Measurements from ENCODE around the gene PSG11. TPM values are rescaled to one million over a fixed set of nuclear protein-coding genes. Genes with fewer than 3 reads are reported as not detected.

The PSG11 gene
- polyA plus RNA-seq, 3 donors from 2014 or later: not detected

Other genes with a start within 250 kb of the PSG11 start
- gene PSG1, start 146.8 kb downstream of the PSG11 start, polyA plus RNA-seq: not detected
- not detected for gene PSG6, start 108.6 kb downstream of the PSG11 start, polyA plus RNA-seq
- gene PSG7, start 89.3 kb downstream of the PSG11 start, polyA plus RNA-seq: not detected
- not detected for gene PSG2, start 56.2 kb upstream of the PSG11 start, polyA plus RNA-seq
- gene PSG5, start 160.1 kb upstream of the PSG11 start, polyA plus RNA-seq: not detected
- not detected for gene PSG4, start 179.2 kb upstream of the PSG11 start, polyA plus RNA-seq
- not detected for gene PSG9, start 243.1 kb upstream of the PSG11 start, polyA plus RNA-seq

Measured in immature natural killer cell (primary cell).